ENCODE results near the gene ZFP36L2. TPM values are rescaled to one million over a fixed set of nuclear protein-coding genes. Genes with fewer than 3 reads are reported as not detected.

ZFP36L2 gene
- total and polyA plus RNA-seq, 10 of the 15 experiments (the other 5 are each of a cell fraction or from before 2014, with no cell fraction given): 4.3 to 64.9 (median 19.5) TPM

- TF ChIP-seq MLLT1 (IDR thresholded peaks at IDR 0.05) (no peak), MEF2B (IDR thresholded peaks at IDR 0.05; ENCODE audit: partially characterized antibody, poor library complexity, severe bottlenecking) (no peak), HDAC2 (IDR thresholded peaks at IDR 0.05) (no peak)
- no peak for DNase-seq (ENCODE audit: low read depth, low spot score)
- WGBS (ENCODE audit: insufficient coverage, insufficient replicate concordance, low lambda C conversion rate, missing lambda C conversion rate): 98% methylated on average over 7 of the region's 7 CpGs
- Histone ChIP-seq H2AFZ (ENCODE audit: control insufficient read depth, low read depth, low read length) (no peak overlapping the region), H3K4me3 (no peak overlapping the region), H3K9ac (ENCODE audit: control insufficient read depth, insufficient read depth, low read length) (no peak overlapping the region), H3K36me3 (ENCODE audit: control insufficient read depth in 2 of 2, insufficient read depth in 2 of 2, low read length in 1 of 2) (peaks cover 0 to 3% of the 10 kb centered on the region in 2 experiments; a peak in 2 of 4 replicates), H3K27ac (ENCODE audit: control insufficient read depth, insufficient read depth) (no peak overlapping the region), H3K79me2 (ENCODE audit: control insufficient read depth, insufficient read depth, low read length) (no peaks in the 10 kb centered on the region), H3K9me3 (replicated peaks; ENCODE audit: control insufficient read depth, insufficient read depth, low read length) (no peaks in the 10 kb centered on the region), H3K27me3 (replicated peaks in 1 of 2; ENCODE audit: control insufficient read depth in 2 of 2, insufficient read depth in 2 of 2, low read length in 1 of 2) (no peaks in the 10 kb centered on the region), H4K20me1 (ENCODE audit: control insufficient read depth, insufficient read depth) (no peaks in the 10 kb centered on the region), H3K4me1 (ENCODE audit: control insufficient read depth, insufficient read depth, low read length) (no peaks in the 10 kb centered on the region; the same call in 1 of the 2 replicates), H3K4me2 (ENCODE audit: control insufficient read depth, insufficient read depth) (no peak overlapping the region)
- intact Hi-C loops (cut with micrococcal nuclease; ENCODE audit: unreplicated experiment): no loop called here
- no TSS peak for BruUV-seq (replicated peaks)
- in situ Hi-C loops (cut with MboI): no loop called here
- no peak for ATAC-seq
- ChIA-PET SMC1A (ENCODE audit: uncharacterized antibody, unreplicated experiment) (interaction anchor here (0.6 to 1.2 kb wide), 4 partner anchors 8 to 216 kb away, joined by 3 to 4 read pairs (median 4); no protein-coding TSS in a partner anchor), RAD21 (ENCODE audit: unreplicated experiment) (no interaction called here), CTCF (interaction anchor here (0.7 to 1.5 kb wide), 2 partner anchors 27 to 28 kb away, joined by 3 read pairs; no protein-coding TSS in a partner anchor), POLR2A (interaction anchor here (0.5 kb wide), 1 partner anchor 20 kb away, joined by 3 read pairs; no protein-coding TSS in a partner anchor)
- FAIRE-seq: no peak
Observed at GRCh38 chr2:43267381-43267780, 41.0 kb upstream of the ZFP36L2 start.

- ChIA-PET POLR2A (interaction anchor here (0.6 kb wide), 1 partner anchor 46 kb away, joined by 4 read pairs; no protein-coding TSS in a partner anchor), RAD21 (ENCODE audit: unreplicated experiment) (no interaction called here), CTCF (interaction anchor here (1.5 kb wide), 1 partner anchor 26 kb away, joined by 3 read pairs; no protein-coding TSS in a partner anchor), SMC1A (ENCODE audit: uncharacterized antibody, unreplicated experiment) (interaction anchor here (0.9 to 1.1 kb wide), 2 partner anchors 135 to 217 kb away, joined by 3 read pairs; no protein-coding TSS in a partner anchor)
- H3K9me3 ChIP-seq (replicated peaks; ENCODE audit: control insufficient read depth, insufficient read depth, low read length): no peaks in the 10 kb centered on the region
- no peaks in the 10 kb centered on the region; the same call in 1 of the 2 replicates for H3K4me1 ChIP-seq (ENCODE audit: control insufficient read depth, insufficient read depth, low read length)
- no peaks in the 10 kb centered on the region for H4K20me1 ChIP-seq (ENCODE audit: control insufficient read depth, insufficient read depth)
- H3K4me3 ChIP-seq: no peak overlapping the region
- H3K27me3 ChIP-seq (replicated peaks in 1 of 2; ENCODE audit: control insufficient read depth in 2 of 2, insufficient read depth in 2 of 2, low read length in 1 of 2): no peaks in the 10 kb centered on the region
- DNase-seq (ENCODE audit: low read depth, low spot score) (no peak), FAIRE-seq (no peak), ATAC-seq (no peak)
- H2AFZ ChIP-seq (ENCODE audit: control insufficient read depth, low read depth, low read length): no peak overlapping the region
- no peak overlapping the region for H3K4me2 ChIP-seq (ENCODE audit: control insufficient read depth, insufficient read depth)
- no peaks in the 10 kb centered on the region for H3K79me2 ChIP-seq (ENCODE audit: control insufficient read depth, insufficient read depth, low read length)
- peaks cover 0 to 3% of the 10 kb centered on the region in 2 experiments; a peak in 2 of 4 replicates for H3K36me3 ChIP-seq (ENCODE audit: control insufficient read depth in 2 of 2, insufficient read depth in 2 of 2, low read length in 1 of 2)
- intact Hi-C loops (cut with micrococcal nuclease; ENCODE audit: unreplicated experiment) (no loop called here), in situ Hi-C loops (cut with MboI) (no loop called here)
- no peak overlapping the region for H3K27ac ChIP-seq (ENCODE audit: control insufficient read depth, insufficient read depth)
- WGBS (ENCODE audit: insufficient coverage, insufficient replicate concordance, low lambda C conversion rate, missing lambda C conversion rate): 89% methylated on average over 4 of the region's 4 CpGs
- BruUV-seq (replicated peaks): no TSS peak
- H3K9ac ChIP-seq (ENCODE audit: control insufficient read depth, insufficient read depth, low read length): no peak overlapping the region
- no peak for TF ChIP-seq CEBPZ (IDR thresholded peaks at IDR 0.05; ENCODE audit: low read depth, low read length)
- no peak for TF ChIP-seq CHD4 (IDR thresholded peaks at IDR 0.05)
- TF ChIP-seq CREM (IDR thresholded peaks at IDR 0.05; ENCODE audit: low read depth): no peak
- TF ChIP-seq ZNF24 (IDR thresholded peaks at IDR 0.05): no peak
- TF ChIP-seq NKRF (conservative IDR thresholded peaks at IDR 0.05): no peak
- TF ChIP-seq MTA2 (IDR thresholded peaks at IDR 0.05; ENCODE audit: low read depth): no peak
- TF ChIP-seq SPI1 (IDR thresholded peaks at IDR 0.05; ENCODE audit: borderline replicate concordance, insufficient read depth, low read depth, low read length): no peak
Observed at GRCh38 chr2:43266711-43267111, 40.3 kb upstream of the ZFP36L2 start.
